ENCODE measurements around the gene SORBS2.

The SORBS2 gene

GRCh38 chr4:185772391-185773093 lies 39.5 kb downstream of the SORBS2 start:
- DNase-seq = no peak

DNA sequence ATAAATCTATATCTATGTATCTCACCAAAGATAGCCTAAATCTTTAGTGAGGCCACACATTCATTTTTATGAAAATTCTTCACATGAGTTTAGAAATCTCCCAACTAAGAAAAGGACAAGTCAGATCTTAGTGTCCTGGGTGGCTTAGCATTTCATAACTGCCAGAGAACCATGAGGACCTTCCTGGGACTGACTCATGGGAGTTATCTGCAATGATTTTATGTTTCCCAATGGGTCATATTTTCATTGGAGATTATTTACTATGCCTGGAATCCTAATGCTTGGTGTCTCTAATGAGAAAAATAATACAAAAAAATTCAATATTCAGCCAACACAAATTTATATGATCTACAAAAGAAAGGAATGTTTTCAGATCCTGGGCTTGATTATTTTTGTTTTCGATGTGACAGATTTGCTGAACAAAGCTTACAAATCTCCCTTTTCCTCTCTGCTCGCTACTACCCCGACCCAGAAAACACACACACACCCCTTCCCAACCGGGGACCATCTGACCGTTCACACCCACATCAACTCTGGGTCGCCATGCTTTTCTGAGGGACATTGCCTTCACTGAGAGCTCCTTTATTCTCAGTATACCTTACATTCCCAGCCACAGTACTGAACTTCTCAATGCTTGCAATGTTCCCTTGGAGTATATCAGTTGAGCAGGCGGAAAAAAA lies 40.1 kb downstream of the SORBS2 start:
- DNase-seq = no peak

DNA sequence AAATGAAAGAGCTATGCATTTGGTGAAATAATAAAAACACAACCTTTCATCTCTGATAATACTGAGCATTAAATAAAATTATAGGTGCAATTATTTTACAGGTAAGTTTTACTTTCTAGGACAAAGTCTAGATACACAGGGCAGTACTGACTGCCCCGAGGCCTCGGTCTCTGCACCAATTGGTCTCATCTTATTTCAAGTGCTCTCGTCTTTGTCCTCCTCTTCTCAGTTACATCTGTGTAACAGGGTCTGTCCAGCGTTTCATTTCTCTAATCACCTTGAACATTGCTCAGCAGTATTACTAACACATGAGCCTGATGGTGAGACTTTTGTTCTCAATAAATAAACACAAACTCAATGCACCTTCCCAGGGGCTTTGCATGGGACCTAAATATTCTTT lies 44.5 kb downstream of the SORBS2 start:
- no peak for DNase-seq

GRCh38 chr4:185764876-185765275 lies 47.1 kb downstream of the SORBS2 start:
- no peak for DNase-seq

GRCh38 chr4:185761352-185762235 lies 50.4 kb downstream of the SORBS2 start:
- DNase-seq = no peak

DNA sequence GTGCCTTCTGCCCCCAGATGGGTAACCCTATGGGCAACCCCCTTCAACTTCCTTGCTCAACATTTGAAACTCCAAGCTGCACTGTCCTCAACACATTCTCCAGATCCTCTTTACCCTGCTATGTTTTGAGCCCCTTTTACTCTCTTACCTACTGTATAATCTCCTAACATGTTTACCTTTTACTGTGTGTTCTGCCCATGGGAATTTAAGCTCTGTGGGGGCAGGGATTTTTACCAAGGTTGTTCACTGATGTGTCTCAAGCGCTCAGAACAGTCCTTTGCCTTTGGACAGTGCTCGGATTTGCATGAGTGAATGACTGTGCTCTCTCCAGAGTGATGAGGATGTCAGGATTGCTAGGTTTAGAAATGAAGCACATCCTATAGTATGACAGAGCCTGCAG lies 53.2 kb downstream of the SORBS2 start:
- DNase-seq = no peak

DNA sequence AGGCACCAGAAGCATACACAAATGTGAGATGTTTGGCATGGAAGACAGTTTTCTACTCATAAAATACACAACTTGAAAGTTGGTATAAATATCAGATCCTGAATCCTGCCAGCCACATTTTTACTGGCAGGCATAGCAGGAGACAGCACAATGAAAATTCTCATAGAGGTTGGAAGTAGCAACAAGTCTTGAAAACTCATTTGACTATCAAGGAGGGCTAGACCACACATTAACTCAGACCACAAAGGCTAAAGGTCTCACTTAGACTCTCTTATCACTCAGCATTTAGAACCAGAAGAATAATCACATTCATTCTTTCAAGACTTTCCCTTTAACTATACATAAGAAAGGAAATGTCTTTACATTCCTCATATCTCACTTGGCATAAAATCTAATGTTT lies 56.5 kb downstream of the SORBS2 start:
- DNase-seq = no peak

- DNase-seq = no peak
Measured at GRCh38 chr4:185754961-185755360, 57.0 kb downstream of the SORBS2 start.

- no peak for DNase-seq
Measured at GRCh38 chr4:185752872-185753271, 59.1 kb downstream of the SORBS2 start.

- no peak for DNase-seq
Measured at GRCh38 chr4:185749858-185750257, 62.1 kb downstream of the SORBS2 start.

- no peak for DNase-seq
Measured at GRCh38 chr4:185748901-185749390, 63.0 kb downstream of the SORBS2 start.

DNA sequence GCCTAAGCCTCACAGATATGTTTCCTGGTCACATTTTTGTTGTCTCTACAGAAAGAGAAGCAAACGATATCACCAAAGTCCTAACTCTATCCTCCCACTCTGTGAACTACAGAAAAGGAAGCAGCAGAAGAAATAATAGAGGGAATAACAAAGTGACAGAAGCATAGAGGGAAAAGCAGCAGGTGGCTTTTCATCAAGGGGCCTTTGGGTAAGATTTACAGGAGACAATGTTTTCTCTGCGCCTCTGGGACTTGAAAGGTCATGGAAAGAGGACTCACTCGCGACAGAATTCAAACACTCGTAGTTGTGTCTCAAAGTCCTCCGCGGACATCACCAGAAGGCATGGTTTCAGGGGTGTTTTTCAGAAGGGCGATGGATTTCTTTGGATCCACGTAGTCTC lies 66.1 kb downstream of the SORBS2 start:
- no peak for DNase-seq

DNA sequence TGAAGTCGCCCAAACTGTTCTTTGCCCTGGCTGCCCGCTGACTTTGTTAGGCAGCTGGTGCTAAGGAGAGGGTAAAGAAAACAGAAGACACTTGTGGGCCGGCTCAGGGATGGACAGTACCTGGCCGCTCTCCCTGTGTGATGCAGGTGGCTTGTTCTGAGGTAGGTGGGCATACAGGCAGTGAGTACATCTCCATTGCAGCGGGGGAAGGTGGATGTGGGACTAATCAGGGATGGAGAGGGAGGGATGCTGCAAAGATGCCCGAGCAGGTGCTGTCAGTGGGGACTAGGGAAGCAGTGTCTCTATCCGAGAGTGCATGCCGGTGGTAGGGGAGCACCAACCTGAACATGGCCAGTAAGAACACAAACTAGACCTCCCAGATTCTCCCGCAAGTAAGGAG lies 67.0 kb downstream of the SORBS2 start:
- no peak for DNase-seq

GRCh38 chr4:185744488-185744862 lies 67.5 kb downstream of the SORBS2 start:
- no peak for DNase-seq

DNA sequence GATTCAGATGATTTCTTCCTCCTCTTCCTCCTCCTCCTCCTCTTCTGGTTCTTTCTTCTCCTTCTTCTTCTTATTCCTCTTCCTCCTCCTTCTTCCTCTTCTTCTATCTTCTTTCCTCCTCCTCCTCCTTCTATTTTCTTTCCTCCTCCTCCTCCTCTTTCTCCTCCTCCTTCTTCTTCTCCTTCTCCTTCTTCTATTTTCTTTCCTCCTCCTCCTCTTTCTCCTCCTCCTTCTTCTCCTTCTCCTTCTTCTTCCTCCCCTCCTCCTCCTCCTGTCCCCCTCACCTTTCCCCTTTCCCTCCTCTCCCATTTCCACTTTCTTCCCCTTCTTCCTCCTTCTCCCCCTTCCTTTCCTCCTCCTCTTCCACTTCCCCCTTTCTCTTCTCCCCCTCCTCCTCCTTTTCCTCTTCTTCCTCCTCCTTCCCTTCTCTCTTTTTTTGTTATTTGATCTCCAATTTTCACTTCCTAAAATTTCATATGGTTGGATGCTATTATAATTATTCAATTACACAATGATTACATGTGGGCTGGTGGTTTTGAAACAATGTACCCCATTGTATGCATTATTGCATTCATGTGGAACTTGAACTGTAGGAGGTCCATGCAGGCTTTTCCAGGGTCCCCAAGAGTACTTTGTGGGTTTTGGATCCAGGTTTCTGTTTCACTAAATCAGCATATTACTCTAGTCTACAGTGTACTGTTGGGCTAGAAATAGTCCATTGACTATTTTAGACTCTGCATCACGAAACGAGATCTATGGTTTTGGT lies 68.1 kb downstream of the SORBS2 start:
- DNase-seq = no peak

DNA sequence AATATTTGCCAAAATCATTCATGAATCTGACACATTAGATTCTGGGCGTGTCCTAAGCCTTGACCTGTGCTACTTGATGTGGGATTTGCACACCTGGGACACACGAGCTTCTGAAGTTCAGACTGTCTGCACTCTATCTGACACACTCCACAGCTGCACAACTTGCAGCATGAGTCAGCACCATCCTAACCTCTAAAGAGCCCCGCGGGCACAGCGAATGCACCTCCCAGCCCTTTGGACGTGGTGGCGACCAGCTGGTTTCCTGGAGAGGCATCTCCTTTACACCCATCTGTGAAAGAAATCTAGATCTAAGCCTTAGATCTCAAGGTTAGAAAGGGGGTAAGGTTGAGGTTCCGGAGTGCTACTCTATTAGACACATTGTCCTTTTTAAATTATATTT lies 69.2 kb downstream of the SORBS2 start:
- no peak for DNase-seq

- DNase-seq = no peak
Measured at GRCh38 chr4:185741795-185742194, 70.2 kb downstream of the SORBS2 start.

- no peak for DNase-seq
Measured at GRCh38 chr4:185740471-185740873, 71.5 kb downstream of the SORBS2 start.

GRCh38 chr4:185738820-185739219 lies 73.2 kb downstream of the SORBS2 start:
- DNase-seq = no peak

- no peak for DNase-seq
Measured at GRCh38 chr4:185738038-185738552, 73.9 kb downstream of the SORBS2 start.

DNA sequence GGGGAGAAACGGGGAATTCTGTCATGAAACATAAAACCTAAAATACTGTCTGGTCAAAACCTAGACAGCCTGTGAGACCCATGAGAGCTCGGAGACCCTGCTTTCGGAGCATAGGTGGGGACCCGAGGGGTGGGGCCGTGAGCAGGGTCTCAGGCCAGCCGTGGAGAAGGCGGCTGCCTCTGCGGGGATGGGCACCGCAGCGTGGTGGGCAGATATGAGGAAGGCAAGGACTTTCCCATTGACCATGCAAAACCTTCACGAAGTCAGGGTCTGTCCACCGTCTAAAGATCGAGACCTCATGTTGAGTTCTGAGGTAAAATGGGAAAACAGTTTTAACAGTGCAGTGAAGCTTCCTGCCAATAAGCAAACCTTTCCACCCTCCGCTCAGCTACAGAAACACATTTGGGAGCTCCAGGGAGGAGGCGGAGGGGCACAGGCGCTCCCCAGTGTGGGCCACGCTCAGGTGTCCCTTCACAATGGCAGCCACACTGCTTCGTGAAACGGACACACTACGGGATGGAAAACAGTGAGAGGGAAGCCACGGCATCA lies 74.4 kb downstream of the SORBS2 start:
- no peak for DNase-seq

DNA sequence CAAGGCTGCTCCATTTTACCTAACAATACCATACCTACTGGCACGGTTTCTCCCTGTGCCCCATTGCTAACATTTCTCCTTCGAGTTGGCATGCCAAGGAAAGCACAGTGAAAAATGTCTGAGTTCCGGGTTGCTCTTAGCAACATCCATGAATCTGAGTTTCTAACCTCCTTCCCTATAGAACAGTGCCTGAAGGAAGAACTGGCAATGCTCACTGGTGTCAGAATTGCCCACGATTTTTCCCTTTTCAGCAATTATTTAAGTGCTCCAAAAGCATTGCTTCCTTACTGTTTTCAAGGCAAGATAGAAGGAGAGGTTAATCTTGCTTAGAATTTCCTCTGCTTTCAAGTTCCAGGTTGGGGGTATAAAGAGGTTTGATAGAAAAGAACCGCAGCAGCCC lies 75.1 kb downstream of the SORBS2 start:
- no peak for DNase-seq
